IMR-90 (cell line): Measurements from ENCODE around the gene ACADSB. TPM values are rescaled to one million over a fixed set of nuclear protein-coding genes. Genes with fewer than 3 reads are reported as not detected.

ENCODE experiments used
- ATAC-seq: fragments of 200-7000 bp; cut with Tn5 transposase; 2 replicates; pipeline ENCODE4 v1.9.1; 2020; ENCODE audit warnings: low read depth, mild to moderate bottlenecking, moderate library complexity
- BruUV-seq: library from RNA; stranded (reverse); fragments of 400-500 nt; replicated peaks from 2 replicates; lab custom pipeline; 2021; lab: Mats Ljungman, UMichigan
- CTCF ChIA-PET: fragments of 300-600 bp; formaldehyde crosslinking; extraction: SDS; loops from one replicate; lab custom pipeline; 2021; ENCODE audit warnings: antibody characterized with exemption; lab: Yijun Ruan, JAX
- POLR2A ChIA-PET: fragments of 300-600 bp; sonication (Branson Sonifier 250); formaldehyde crosslinking; loops from one replicate; lab custom pipeline; 2022; ENCODE audit warnings: antibody characterized with exemption; ENCODE audit not compliant: unreplicated experiment; lab: Charles Lee
- DNase-seq: peaks from one replicate; pipeline ENCODE4 v3.0.0; 2013
- H2AFZ ChIP-seq: replicated peaks from 2 replicates; pipeline ENCODE3; 2013; ENCODE audit warnings: low read length, mild to moderate bottlenecking; ENCODE audit not compliant: poor library complexity
- H2AK5ac ChIP-seq: 2 replicates; pipeline ENCODE4 v1.6.1; 2013; ENCODE audit warnings: low read depth, low read length, inconsistent platforms
- H2AK9ac ChIP-seq: replicated peaks from 2 replicates; pipeline ENCODE3; 2013; ENCODE audit warnings: mild to moderate bottlenecking, low read depth, low read length, moderate library complexity; ENCODE audit not compliant: poor library complexity
- H2BK120ac ChIP-seq: 2 replicates; pipeline ENCODE4 v1.6.1; 2013; ENCODE audit warnings: low read depth, low read length, inconsistent platforms
- H2BK15ac ChIP-seq: 3 replicates; pipeline ENCODE4 v1.6.1; 2013; ENCODE audit warnings: low read depth, low read length, inconsistent platforms
- H2BK20ac ChIP-seq: 2 replicates; pipeline ENCODE4 v1.6.1; 2013; ENCODE audit warnings: low read depth, mild to moderate bottlenecking, inconsistent platforms, low read length, moderate library complexity
- H2BK5ac ChIP-seq: 2 replicates; pipeline ENCODE4 v1.6.1; 2013; ENCODE audit warnings: mild to moderate bottlenecking, low read depth, low read length, inconsistent platforms; ENCODE audit not compliant: poor library complexity, severe bottlenecking
- H3K14ac ChIP-seq: replicated peaks from 2 replicates; pipeline ENCODE4 v1.6.1; 2013; ENCODE audit warnings: low read depth, low read length, inconsistent platforms
- H3K18ac ChIP-seq: 2 replicates; pipeline ENCODE4 v1.6.1; 2013; ENCODE audit warnings: low read depth, low read length, control low read depth
- H3K23ac ChIP-seq: 2 replicates; pipeline ENCODE4 v1.6.1; 2013; ENCODE audit warnings: low read depth, low read length, inconsistent platforms
- H3K27ac ChIP-seq: 2 replicates; pipeline ENCODE4 v1.5.1; 2013; ENCODE audit warnings: mild to moderate bottlenecking, control low read depth, low read length; ENCODE audit not compliant: insufficient read depth
- H3K27me3 ChIP-seq: 2 replicates; pipeline ENCODE4 v1.6.1; 2013; ENCODE audit warnings: low read length; ENCODE audit not compliant: control insufficient read depth, insufficient read depth
- H3K36me3 ChIP-seq: 2 replicates; pipeline ENCODE4 v1.6.1; 2013; ENCODE audit warnings: low read length, mixed read lengths; ENCODE audit not compliant: control insufficient read depth, insufficient read depth
- H3K4ac ChIP-seq: 2 replicates; pipeline ENCODE4 v1.6.1; 2013; ENCODE audit warnings: low read depth, low read length, inconsistent platforms
- H3K4me1 ChIP-seq: 2 replicates; pipeline ENCODE4 v1.6.1; 2013; ENCODE audit warnings: low read length, mixed read lengths; ENCODE audit not compliant: control insufficient read depth, insufficient read depth
- H3K4me2 ChIP-seq: 2 replicates; pipeline ENCODE4 v1.6.1; 2013; ENCODE audit warnings: low read depth, mild to moderate bottlenecking, control low read depth, low read length, moderate library complexity
- H3K4me3 ChIP-seq: 2 replicates; pipeline ENCODE4 v1.5.1; 2013; ENCODE audit warnings: low read depth, mild to moderate bottlenecking, control low read depth, low read length, moderate library complexity; ENCODE audit not compliant: insufficient read depth
- H3K56ac ChIP-seq: 2 replicates; pipeline ENCODE4 v1.6.1; 2013; ENCODE audit warnings: low read length, inconsistent platforms; ENCODE audit not compliant: insufficient read depth; ENCODE audit errors: extremely low read depth
- H3K79me1 ChIP-seq, 2 experiments: 2 replicates each; pipeline ENCODE4 v1.6.1; 2013; ENCODE audit warnings: low read length in 2 of 2, inconsistent platforms in 1 of 2, low read depth in 1 of 2
- H3K9ac ChIP-seq: 2 replicates; pipeline ENCODE4 v1.6.1; 2013; ENCODE audit warnings: low read depth, low read length, control low read depth
- H3K9me1 ChIP-seq: 2 replicates; pipeline ENCODE4 v1.6.1; 2013; ENCODE audit warnings: low read length, inconsistent platforms; ENCODE audit not compliant: insufficient read depth
- H3K9me3 ChIP-seq: 2 replicates; pipeline ENCODE4 v1.6.1; 2013; ENCODE audit warnings: low read length; ENCODE audit not compliant: control insufficient read depth, insufficient read depth
- H4K20me1 ChIP-seq: 2 replicates; pipeline ENCODE4 v1.6.1; 2013; ENCODE audit warnings: low read length, inconsistent platforms; ENCODE audit not compliant: insufficient read depth
- H4K5ac ChIP-seq: 2 replicates; pipeline ENCODE4 v1.6.1; 2013; ENCODE audit warnings: mild to moderate bottlenecking, low read depth, low read length, control low read depth
- H4K8ac ChIP-seq, 2 experiments: 2 replicates each; pipeline ENCODE4 v1.6.1; 2013; ENCODE audit warnings: low read depth in 2 of 2, low read length in 2 of 2, control low read depth in 1 of 2, inconsistent platforms in 1 of 2
- H4K91ac ChIP-seq: 2 replicates; pipeline ENCODE4 v1.6.1; 2013; ENCODE audit warnings: low read depth, low read length, inconsistent platforms; ENCODE audit not compliant: insufficient read depth
- BHLHE40 ChIP-seq: fragments of 150-350 bp; IDR thresholded peaks from 2 replicates; pipeline ENCODE4 v1.6.1; 2016; ENCODE audit warnings: mild to moderate bottlenecking, low read depth, low read length
- CTCF ChIP-seq: conservative IDR thresholded peaks from 2 replicates; pipeline ENCODE4 v1.5.1; 2012; ENCODE audit warnings: mild to moderate bottlenecking, low read depth, low read length, improper control_type of control experiment
- FOS ChIP-seq: fragments of 150-350 bp; IDR thresholded peaks from 2 replicates; pipeline ENCODE4 v1.6.1; 2016; ENCODE audit warnings: low read depth, low read length
- RFX5 ChIP-seq: IDR thresholded peaks from 2 replicates; pipeline ENCODE4 v1.8.0; 2012; ENCODE audit warnings: low read depth, mild to moderate bottlenecking, low read length, moderate library complexity
- USF2 ChIP-seq: fragments of 150-350 bp; IDR thresholded peaks from 2 replicates; pipeline ENCODE4 v1.6.1; 2017; ENCODE audit warnings: mild to moderate bottlenecking, antibody characterized with exemption, low read length, low read depth
- WGBS, 2 experiments: methylation state at CpG; one replicate each; pipeline versions ENCODE4 v1.1.5 to v1.1.7; 2013; ENCODE audit warnings: missing lambda C conversion rate in 2 of 2; ENCODE audit not compliant: insufficient read length in 1 of 2; ENCODE audit errors: extremely low coverage in 2 of 2; 5-methylcytosine and 5-hydroxymethylcytosine counted together
- dilution Hi-C: fragments of 300-500 bp; cut with HindIII; formaldehyde crosslinking; loops from one replicate; pipeline ENCODE4 v1.14.3; 2018; ENCODE audit warnings: low sequenced_read_pairs; ENCODE audit not compliant: unreplicated experiment
- in situ Hi-C: fragments of 300-500 bp; cut with MboI; formaldehyde crosslinking; loops from 3 replicates; pipeline ENCODE4 v1.14.3; 2019; ENCODE audit warnings: low sequenced_read_pairs, inconsistent platforms, mixed read lengths
- intact Hi-C: fragments of 100-400 bp; cut with micrococcal nuclease; formaldehyde crosslinking; loops from 2 replicates; pipeline ENCODE4 v1.10.0; 2022
- polyA plus RNA-seq, 3 experiments: library from polyadenylated mRNA; depleted of rRNA; stranded (reverse); fragments of >200 nt; gene quantifications; 2 replicates each; pipeline ENCODE4 v1.2.3, GENCODE V29; 2012; ENCODE audit warnings: low replicate concordance in 1 of 3
- total RNA-seq: library from RNA; depleted of rRNA; stranded (reverse); fragments of >200 nt; gene quantifications from 2 replicates; pipeline ENCODE4 v1.2.3, GENCODE V29; 2012

The ACADSB gene
- total and polyA plus RNA-seq, 2 of the 4 experiments (the other 2 are of a cell fraction): 6.2 to 10.6 TPM

GRCh38 chr10:123000155-123000554 lies 8.7 kb upstream of the ACADSB start:
- Histone ChIP-seq H3K18ac (no peak overlapping the region), H2BK20ac (no peak overlapping the region), H2AFZ (no peak overlapping the region), H3K4me1 (no peaks in the 10 kb centered on the region; the same call in 1 of the 2 replicates), H3K36me3 (peaks cover 9% of the 10 kb centered on the region), H3K56ac (no peak overlapping the region), H4K5ac (peak overlapping the region; percentile 74; the same call in 1 of the 2 replicates), H2AK5ac (no peak overlapping the region), H3K27me3 (no peaks in the 10 kb centered on the region), H4K91ac (no peak overlapping the region), H3K9me1 (no peaks in the 10 kb centered on the region), H4K20me1 (peaks cover 3% of the 10 kb centered on the region; the same call in 1 of the 2 replicates), H2BK5ac (no peak overlapping the region), H3K23ac (no peak overlapping the region), H3K4ac (no peak overlapping the region), H2AK9ac (no peak overlapping the region), H2BK120ac (no peak overlapping the region), H3K27ac (no peak overlapping the region), H3K4me2 (no peak overlapping the region), H4K8ac (no peak overlapping the region), H3K14ac (no peak overlapping the region), H3K4me3 (no peak overlapping the region), H3K9me3 (no peaks in the 10 kb centered on the region), H2BK15ac (no peak overlapping the region), H3K9ac (no peak overlapping the region), H3K79me1 (peaks cover 19 to 28% of the 10 kb centered on the region in 2 experiments; a peak in 3 of 4 replicates)
- dilution Hi-C loops: no loop called here
- ATAC-seq (no peak), DNase-seq (no peak)
- TF ChIP-seq BHLHE40 (no peak), RFX5 (no peak), CTCF (no peak), USF2 (no peak), FOS (no peak)
- in situ Hi-C loops: no loop called here
- BruUV-seq: no TSS peak
- intact Hi-C loops: no loop called here
- POLR2A ChIA-PET: no interaction called here
- no CpG with 5 or more reads among the region's 3 CpGs for WGBS, 2 experiments
- CTCF ChIA-PET: no interaction called here
